Neural cell (in vitro differentiated cells): ENCODE results near the gene FGGY.

ENCODE experiments used
- CTCF ChIP-seq: fragments of 450-650 bp; IDR thresholded peaks from 2 replicates; pipeline ENCODE4 v1.5.1; 2014; ENCODE audit warnings: antibody characterized with exemption, mild to moderate bottlenecking, moderate library complexity; ENCODE audit not compliant: poor library complexity, severe bottlenecking
- POLR2AphosphoS5 ChIP-seq: IDR thresholded peaks from 2 replicates; pipeline ENCODE4 v1.6.1; 2012
- RAD21 ChIP-seq: fragments of 450-650 bp; conservative IDR thresholded peaks from 2 replicates; pipeline ENCODE4 v1.6.1; 2014; ENCODE audit warnings: antibody characterized with exemption, mild to moderate bottlenecking, moderate library complexity

- TF ChIP-seq POLR2AphosphoS5, result no peak
- TF ChIP-seq RAD21, result no peak
- TF ChIP-seq CTCF, result no peak
Measured at GRCh38 chr1:59452559-59452958, 155.7 kb downstream of the FGGY start.
